GM19438 (cell line): ENCODE results near the gene TCIRG1.

Source experiments
- ATAC-seq: cut with Tn5 transposase; IDR thresholded peaks from one replicate; pipeline ENCODE4 v1.9.1; 2021; ENCODE audit warnings: low read depth; ENCODE audit not compliant: unreplicated experiment

Gene TCIRG1

DNA sequence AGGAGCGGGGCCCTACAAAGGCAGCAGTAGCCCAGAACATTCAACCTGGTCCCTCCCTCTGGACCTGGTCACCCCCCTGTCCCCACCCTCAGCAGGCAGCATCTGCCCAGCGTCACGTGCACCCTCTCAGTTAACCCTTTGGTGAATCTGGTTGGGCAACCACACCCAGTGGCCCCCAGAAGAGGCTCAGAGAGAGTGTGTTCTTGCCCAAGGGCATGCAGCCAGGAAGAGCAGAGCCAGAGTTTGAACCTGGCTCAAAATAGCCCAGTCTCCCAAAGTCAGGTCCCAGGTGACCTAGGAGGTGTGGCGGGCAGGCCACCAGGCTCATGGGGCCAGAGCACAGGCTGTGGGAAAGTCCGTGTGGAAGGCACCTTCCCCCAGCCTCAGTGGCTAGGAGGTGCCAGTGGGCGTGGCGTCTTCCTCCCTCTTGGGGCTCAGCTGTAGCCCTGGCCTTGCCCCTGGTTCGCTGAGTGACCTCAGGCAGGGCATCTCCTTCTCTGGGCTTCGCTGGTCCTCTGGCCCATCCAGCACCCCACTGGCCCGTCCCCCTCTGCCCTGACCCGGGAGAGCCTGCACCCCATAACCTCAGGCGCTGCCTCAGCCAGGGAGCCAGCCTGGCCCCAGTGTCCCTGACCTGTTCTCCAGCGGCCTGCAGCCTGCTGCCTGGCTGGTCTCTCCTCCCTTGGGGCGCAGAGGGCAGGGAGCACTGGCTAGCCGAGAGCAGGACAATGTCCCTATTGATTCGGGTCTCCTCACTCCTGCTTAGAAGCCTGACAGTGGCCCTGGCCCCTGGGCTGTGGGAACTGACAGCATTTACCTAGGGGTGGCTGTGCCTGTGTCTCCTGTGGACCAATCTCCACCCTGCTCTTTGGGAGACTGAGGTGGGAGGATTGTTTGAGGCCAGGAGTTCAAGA lies 21.7 kb upstream of the TCIRG1 start:
- ATAC-seq, result no peak

DNA sequence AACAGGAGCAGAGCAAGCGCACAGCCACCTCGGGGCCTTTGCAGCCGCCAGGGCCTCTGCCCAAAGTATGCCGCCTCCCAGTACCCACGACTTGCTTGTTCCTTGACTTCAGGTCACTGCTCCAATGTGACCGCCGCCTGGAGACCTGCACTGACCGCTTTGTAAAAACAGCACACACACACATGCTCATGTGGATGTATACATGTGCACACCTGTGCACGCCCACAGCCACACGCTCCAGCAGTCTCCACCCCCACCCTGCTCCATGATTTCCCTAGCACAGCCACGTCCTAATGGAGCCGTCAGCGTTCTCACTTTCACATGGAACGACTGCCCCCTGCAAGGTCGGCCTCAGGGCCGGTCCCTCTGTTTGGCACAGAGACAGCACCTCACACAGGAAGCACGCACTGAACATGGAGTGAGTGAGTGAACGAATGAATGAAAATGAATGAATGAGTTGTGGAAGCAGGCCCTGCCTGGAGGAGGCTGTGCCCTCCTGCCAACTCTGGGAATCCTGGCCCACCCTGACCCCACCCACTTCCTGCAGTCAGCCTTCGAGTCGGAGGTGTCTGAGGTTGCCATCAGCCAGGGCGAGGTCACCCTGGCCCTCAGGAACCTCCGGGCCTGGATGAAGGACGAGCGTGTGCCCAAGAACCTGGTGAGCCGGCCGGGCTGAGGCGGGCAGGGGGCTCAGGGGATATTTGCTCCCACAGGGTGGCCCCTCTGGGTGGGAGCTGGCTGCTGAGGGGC lies 20.7 kb upstream of the TCIRG1 start:
- ATAC-seq, result no peak

DNA sequence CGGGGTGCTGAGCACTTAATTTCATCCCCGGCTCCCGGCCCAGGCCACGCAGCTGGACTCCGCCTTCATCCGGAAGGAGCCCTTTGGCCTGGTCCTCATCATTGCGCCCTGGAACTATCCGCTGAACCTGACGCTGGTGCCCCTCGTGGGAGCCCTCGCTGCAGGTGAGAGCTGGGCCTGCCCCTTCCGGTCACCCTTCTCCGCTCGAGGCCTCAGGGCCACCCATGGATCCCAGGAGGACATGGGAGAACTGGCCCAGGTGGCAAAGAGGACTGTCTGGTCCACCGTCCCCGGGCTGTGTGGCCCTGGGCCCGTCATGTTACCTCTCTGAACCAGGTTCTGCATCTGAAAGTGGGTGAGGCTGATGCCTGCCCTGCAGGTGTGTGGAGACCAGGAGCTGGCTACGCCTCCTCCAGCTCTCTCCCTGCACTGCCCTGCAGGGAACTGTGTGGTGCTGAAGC lies 20.1 kb upstream of the TCIRG1 start:
- no peak for ATAC-seq

DNA sequence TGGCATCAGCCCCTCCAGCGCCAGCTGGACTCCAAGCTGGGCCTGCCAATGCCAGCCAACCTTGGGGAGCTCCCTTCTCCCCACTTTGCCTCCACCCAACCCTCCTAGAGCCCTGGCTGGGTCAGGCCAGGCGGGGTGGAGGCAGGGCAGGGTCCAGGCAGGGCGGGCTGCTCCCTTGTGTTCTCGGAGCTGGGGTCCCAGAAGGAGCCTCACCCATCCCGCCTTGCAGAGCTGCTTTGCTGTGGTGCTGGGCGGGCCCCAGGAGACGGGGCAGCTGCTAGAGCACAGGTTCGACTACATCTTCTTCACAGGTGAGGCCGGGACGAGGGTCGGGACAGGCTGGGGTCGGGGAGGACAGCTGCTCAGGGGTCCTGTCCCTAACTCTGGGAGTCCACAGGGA lies 19.3 kb upstream of the TCIRG1 start:
- ATAC-seq, result no peak

DNA sequence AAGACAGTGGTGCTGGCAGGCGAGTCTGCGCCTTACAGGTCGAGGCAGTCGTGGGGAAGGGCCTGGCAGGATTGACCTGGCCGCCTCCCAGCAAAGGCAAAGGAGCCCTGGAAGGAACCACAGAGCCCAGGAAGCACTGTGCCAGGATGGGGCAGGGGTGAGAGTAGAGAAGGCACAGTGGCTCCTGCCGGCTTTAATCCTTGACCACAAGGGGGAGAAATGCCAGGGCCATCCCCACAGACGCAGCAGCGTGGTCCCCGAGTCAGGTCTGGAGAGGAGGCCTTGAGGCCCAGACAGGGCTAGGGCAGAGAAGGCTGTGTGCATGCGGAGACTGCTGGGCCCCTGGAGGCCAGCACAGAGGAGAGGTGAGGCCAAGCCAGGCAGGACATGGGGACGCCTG lies 18.2 kb upstream of the TCIRG1 start:
- no peak for ATAC-seq

DNA sequence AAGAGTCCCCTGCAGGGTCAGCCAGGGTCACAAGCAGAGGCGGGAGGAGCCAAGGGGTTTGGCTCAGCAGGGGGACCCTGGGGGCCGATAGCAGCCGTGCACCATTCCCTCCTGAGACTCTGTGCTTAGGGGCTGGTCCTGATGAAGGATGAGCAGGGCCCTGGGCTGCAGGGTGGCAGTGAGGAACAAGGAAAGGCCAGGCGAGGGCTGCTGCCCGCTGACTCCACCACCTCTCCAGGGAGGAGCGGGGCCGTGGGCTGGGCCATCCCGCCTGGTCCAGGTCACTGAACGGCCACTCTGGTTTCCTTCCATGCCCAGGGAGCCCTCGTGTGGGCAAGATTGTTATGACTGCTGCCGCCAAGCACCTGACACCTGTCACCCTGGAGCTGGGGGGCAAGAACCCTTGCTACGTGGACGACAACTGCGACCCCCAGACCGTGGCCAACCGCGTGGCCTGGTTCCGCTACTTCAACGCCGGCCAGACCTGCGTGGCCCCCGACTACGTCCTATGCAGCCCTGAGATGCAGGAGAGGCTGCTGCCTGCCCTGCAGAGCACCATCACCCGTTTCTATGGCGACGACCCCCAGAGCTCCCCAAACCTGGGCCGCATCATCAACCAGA lies 17.5 kb upstream of the TCIRG1 start:
- ATAC-seq, result no peak

DNA sequence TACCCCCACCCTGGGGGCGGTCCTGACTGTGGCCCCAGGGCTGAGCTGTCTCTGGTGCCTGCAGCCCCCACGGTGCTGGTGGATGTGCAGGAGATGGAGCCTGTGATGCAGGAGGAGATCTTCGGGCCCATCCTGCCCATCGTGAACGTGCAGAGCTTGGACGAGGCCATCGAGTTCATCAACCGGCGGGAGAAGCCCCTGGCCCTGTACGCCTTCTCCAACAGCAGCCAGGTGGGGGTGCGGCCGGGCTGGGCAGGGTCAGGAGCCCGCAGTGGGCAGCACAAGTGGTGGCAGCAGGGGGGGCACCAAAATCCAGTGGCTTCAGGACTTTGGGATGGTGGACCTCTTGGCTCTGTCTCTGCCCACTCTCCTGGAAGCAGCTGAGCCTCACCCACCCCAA lies 16.3 kb upstream of the TCIRG1 start:
- ATAC-seq, result no peak

DNA sequence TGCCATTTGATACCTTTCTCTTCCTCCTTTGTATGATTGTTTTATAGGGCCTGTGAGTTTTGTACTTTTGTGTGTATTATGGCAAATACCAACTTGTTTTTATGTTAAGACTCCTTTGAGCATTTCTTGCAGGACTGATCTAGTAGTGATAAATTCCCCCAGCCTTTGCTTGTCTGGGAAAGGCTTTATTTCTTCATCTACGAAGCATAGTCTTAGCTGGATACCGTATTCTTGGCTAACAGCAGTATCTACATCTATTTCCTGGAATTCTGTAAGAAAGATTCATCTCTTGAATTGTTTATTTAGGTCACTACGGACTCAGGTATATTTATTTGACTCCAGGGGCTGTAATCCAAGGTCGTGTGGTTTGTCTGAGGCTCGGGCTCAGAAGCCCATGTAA lies 14.3 kb upstream of the TCIRG1 start:
- ATAC-seq, result no peak

DNA sequence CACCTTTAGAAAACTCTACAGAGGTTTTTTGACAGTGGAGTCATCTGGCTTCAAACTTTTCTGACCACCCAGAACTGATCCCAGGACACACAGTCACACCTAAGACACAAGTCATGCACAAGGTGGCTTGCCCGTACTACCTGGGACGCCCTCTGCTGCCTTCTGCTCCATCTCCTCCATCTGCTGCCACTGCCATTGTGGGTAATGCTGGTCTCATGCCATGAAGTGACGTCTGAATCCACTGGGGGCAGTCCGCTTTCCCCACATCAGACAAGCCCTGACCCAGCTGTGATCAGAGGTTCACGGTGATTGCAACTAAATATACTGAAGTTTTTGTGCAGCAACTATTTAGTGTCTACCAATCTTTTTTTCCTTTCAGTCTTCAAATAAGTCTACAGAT lies 13.8 kb upstream of the TCIRG1 start:
- ATAC-seq, result no peak

DNA sequence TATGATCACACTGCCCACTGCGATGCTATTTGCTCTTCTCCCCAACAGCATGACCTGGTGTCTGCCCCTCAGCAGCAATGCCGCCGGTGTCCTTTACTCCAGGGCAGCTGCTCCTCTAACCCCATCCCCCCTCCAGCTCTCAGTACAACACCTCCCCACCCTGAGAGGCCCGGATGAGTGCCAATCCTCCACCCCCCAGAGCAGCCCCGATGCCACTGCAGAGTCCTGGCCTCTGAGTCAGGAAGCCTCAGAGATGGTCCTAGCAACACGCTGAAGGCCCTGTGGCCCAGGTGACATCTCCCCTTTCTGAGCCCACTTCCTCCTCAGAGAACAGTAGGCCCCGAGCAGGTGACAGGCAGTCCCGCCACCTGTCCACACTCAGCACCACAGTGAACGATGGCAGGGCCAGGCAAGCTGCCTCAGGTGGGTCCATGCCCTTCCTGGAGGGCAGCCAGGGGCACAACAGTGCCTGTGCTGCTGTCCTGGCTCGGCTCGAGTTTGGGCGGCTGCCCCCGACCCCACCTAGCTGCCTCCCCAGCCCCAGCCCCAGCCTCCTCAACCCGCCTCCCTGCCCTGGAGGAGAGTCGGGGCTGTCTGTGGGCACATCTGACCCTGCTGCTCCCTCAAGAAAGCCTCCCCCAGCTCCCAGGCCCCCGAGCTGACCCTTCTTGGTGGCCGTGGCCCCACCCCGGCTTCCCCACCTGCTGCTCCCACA lies 12.3 kb upstream of the TCIRG1 start:
- ATAC-seq, result no peak

DNA sequence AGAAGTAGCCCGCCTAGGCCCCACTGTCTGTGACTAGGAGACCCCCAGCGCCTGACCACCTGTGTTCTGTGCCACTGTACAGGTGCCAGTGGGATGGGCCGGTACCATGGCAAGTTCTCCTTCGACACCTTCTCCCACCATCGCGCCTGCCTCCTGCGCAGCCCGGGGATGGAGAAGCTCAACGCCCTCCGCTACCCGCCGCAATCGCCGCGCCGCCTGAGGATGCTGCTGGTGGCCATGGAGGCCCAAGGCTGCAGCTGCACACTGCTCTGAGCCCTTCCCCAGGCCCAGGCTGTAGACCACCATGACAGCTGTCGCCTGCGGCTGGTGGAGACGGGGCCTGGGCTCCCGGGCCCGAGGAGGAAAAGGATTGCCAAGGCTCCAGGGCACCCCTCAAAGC lies 11.2 kb upstream of the TCIRG1 start:
- no peak for ATAC-seq

DNA sequence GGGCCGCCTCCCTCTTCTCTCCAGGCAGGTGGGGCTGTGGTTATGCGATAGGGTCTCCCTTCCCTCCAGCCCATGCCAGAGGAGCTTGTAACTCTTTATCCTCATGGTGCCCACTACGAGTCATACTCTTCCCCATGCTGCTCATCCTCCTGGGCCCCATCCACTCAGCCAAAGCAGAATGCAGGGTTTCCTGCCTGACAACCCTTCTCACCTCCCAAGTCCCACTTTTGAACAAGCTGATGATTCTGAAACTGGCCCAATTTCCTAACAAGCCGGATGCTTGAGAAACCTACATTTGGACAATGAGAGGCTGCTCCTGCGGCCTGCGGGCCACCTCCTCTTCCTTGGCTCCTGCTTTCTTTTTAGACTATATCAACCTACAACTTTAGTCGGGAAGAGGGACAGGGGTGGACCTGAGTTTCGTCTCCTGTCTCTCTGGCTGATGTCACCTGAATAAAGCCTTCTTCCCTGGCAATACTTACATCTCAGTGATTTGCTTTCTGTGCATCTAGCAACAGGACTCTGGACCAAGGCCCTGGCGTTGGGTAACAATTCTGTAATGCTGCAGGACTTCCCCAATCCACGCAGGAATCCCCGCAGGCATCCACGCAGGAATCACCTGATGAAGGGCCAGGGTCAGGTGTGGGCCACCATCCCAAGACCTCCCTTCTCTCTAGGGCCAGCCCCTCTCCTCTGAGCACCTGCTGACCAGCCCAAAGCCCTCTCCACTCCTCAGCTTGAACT lies 9.9 kb upstream of the TCIRG1 start:
- ATAC-seq, result no peak

DNA sequence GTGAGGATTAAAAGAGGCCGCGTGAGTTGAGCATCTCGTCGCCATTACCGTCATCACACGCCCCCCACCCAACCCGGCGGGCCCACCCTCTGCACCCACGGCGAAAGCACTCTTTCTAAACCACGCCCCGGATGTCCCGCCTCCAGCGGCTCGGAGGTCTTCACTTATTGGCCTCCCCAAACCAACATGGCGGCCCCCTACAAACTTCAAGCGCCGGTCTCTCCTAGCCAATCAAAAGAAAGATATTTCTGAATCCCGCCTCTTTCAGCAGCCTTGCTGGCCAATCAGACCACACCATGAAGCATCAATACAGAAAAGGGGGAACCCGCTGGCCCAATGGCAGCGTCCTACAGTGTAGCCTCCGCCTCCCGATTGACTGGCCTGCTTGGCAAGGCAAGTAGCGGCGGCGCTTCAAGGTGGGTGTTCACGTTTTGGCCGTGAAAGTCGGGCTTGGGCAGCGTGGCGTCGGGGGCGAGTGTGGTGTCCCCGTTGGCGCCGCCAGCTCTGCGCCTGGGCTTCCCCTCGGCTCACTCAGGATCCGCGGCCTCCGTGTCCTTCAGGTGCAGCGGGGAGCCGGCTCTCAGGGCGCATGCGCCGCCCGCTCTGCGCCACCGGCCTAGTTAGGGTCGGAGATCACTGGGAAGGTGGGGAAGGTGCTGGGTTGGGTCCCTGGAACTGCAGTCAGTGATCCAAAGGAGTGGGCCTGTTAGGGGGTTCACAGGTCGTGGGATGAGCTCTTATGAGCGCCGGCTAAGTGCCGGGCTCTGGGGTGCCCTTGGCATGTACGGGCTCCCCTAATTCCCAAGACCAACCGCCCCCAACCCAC lies 8.3 kb upstream of the TCIRG1 start, which contains the start of gene NDUFS8:
Gene NDUFS8 (plus strand): TSS at position 364 of the 826 bp plus-strand sequence. CDS start 1,471 bp downstream, outside the sequence.
- ATAC-seq, result peak; percentile 90

DNA sequence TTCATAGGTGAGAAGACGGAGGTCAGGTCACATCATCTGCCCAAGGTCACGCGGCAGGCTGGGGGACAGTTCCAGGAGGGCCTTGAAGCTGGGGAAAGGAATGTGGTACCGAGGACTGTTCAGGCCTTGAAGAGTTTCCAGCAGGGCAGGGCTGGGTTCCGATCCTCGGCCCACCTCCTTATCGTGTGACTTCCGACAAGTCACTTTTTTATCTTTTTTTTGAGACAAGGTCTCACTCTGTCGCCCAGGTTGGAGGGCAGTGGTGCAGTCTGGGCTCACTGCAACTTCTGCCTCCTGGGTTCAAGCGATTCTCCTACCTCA lies 7.7 kb upstream of the TCIRG1 start:
- no peak for ATAC-seq

DNA sequence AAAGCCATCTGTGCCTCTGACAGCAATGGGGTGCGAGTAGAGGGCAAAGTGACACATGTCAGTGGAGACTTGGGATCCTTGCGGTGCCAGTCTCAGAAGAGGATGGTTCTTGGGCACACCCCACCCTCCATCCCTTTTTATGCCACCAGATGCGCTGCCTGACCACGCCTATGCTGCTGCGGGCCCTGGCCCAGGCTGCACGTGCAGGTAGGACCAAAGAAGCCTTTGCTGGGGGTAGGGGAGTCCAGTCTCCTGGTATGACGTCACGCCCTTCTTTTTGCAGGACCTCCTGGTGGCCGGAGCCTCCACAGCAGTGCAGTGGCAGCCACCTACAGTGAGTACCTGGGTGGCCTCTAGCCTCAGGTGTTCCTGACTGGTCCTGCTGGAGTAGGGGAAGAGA lies 6.8 kb upstream of the TCIRG1 start:
- ATAC-seq, result no peak

DNA sequence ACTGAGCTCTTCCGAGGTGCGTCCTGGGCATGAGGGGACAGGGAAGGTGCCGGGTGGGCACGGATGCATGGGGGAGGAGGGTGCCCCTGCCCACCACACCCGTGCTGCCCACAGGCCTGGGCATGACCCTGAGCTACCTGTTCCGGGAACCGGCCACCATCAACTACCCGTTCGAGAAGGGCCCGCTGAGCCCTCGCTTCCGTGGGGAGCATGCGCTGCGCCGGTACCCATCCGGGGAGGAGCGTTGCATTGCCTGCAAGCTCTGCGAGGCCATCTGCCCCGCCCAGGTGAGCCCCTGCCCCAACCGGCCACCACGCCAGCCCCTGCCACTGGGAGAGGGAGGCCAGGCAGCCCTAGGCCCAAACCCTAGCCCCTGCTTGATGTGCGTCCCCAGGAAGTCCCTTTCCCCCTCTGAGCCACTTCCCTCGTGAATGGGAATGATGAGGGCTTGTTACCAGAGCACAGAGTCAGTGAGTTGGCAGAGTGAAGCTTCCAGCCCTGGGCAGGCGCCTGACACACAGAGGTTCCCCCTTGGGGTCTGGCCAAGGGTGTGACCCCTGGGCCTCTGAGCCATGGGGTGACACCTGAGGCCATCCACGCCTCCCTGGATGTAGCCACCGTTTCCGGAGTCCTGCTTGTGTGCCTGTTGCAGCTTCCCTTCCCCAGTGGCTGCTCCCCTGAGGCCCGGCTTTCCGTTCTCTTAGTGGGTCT lies 5.7 kb upstream of the TCIRG1 start:
- ATAC-seq, result no peak

DNA sequence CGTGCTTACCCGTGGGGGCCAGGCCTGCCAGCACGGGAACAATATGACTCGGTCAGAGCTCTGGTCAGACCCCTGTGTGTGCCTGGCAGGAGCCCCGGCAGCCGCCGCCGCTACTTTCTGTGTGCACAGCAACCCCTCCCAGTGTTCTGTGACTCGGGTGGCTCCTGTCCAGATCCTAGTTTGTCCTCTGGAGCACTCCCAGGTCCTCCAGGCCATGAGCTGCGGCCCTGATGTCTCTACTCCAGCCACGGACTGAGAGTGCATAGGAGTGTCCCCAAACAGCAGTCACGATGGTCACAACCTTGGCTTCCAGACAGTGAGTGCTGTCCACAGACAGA lies 5.1 kb upstream of the TCIRG1 start:
- no peak for ATAC-seq

DNA sequence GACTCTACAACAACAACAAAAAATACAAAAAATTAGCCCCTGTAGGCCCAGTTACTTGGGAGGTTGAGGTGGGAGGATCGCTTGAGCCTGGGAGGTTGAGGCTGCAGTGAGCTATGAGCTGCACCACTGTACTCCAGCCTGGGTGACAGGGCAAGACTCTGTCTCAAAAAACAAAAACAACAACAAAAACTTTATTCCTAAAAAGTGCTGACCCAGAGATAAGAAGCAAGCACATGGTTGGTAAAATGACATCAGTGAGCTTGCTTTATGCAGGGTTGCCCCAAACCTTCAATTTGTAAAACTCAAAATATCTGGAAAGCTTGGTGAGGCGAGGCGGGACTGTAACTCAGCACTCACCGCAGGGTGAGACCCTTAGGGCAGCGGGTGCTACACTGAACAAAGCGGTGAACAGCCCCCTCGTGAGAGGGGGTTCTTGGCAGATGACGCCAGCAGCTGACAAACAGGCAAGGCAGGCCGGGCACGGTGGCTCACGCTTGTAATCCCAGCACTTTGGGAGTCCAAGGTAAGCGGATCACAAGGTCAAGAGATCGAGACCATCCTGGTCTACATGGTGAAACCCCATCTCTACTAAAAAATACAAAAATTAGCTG lies 3.5 kb upstream of the TCIRG1 start:
- ATAC-seq, result no peak
